Uterus (tissue), 2 donors: ENCODE measurements around the gene TMEM129.

Source experiments
- CTCF ChIP-seq, 4 experiments: fragments of 200-600 bp in 2 of 4; fragments of 450-650 bp in 2 of 4; sonication (generic) in 2 of 4; IDR thresholded peaks; one replicate each; pipeline ENCODE4 v1.5.1; 2016 to 2019; ENCODE audit warnings: antibody characterized with exemption in 4 of 4, mild to moderate bottlenecking in 2 of 4, moderate library complexity in 1 of 4
- POLR2A ChIP-seq, 2 donors: fragments of 450-650 bp; IDR thresholded peaks; one replicate each; pipeline ENCODE4 v1.6.1; 2016; ENCODE audit warnings: antibody characterized with exemption in 2 of 2, mild to moderate bottlenecking in 1 of 2, moderate library complexity in 1 of 2

GRCh38 chr4:1713003-1713851, 7.9 kb downstream of the TMEM129 start:
- TF ChIP-seq CTCF (IDR thresholded peaks at IDR 0.05) (no peak), POLR2A (IDR thresholded peaks at IDR 0.05) (no peak)
